ENCODE results near the gene MINDY1.

DNA sequence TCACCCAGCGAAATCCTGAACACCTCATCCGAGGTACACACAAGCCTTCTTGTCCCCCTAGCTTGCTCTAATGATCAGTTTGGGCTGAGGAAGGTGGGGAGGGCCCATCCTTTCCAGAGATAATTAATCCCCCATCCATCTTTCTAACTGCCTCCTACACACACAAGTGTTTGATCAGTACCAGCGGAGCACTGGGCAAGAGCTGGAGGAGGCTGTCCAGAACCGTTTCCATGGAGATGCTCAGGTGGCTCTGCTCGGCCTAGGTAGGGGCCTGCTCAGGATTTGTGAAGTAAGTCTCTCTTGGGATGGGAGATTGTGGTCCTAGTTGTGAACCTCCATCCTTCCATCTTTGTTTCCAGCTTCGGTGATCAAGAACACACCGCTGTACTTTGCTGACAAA lies 18.8 kb downstream of the MINDY1 start:
- no peak for TF ChIP-seq POLR2A (IDR thresholded peaks at IDR 0.05; ENCODE audit: low read length)
- TF ChIP-seq GATA1 (IDR thresholded peaks at IDR 0.05; ENCODE audit: low read depth, low read length) = no peak

Measured in erythroblast (primary cell).